ENCODE results near the gene WFS1. TPM values are rescaled to one million over a fixed set of nuclear protein-coding genes. Genes with fewer than 3 reads are reported as not detected.

The WFS1 gene
- total and polyA plus RNA-seq, 9 of the 15 experiments (the other 6 are each of a cell fraction or from before 2014, with no cell fraction given) = 0.01 to 0.29 (median 0.03) TPM; not detected in 5

DNA sequence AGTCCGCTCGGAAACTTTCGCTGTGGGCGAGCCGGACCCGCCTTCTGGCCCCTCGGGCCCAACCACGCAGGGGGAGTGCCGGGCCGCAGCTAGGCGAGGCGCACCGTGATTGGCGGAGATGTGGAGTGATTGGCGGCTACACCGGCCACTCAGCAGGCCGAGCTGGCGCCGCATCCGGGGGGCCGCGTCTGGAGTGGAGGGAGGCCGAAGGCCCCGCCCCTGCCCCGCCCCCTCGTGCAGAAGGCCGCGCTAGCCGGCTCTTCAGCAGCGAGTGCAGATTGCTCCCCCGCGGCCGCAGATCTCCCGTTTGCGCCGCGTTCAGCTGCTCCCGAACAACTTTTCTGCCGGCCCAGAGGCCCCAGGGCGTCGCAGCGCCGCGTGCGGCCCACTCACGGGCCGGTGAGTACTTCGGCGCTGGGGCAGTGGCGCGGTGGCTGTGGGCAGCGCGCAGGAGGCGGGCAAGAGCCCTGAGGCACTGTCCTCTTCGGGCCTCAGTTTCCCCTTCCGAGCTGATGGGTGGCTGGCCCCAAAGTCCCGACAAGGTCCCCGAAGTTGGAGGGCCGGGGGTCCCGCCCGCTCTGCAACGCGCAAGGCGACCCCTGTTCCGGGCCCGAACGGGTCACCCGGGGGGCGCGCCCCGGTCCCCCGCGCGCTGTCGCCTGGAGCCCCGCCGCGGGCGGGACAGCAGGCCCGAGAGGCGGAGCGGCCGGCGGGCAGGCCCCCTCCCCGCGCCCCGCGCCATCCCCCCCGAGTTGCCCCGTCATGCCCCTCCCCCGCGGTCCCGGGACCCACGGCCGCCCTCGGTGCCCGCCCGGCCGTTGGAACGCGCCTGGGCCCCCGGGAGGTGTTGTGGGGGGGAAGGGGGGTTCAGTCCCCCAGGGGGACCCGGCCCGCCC is at the start of gene WFS1 (continued):
- TF ChIP-seq THRA (IDR thresholded peaks at IDR 0.05) (no peak), MBD2 (IDR thresholded peaks at IDR 0.05; ENCODE audit: borderline replicate concordance, low read depth) (peak; percentile 78), MYBL2 (IDR thresholded peaks at IDR 0.05; ENCODE audit: low read depth) (no peak), MYBL2 (CRISPR knock-in tag; IDR thresholded peaks at IDR 0.05; ENCODE audit: borderline replicate concordance) (no peak), MYNN (IDR thresholded peaks at IDR 0.05) (no peak), MYNN (CRISPR knock-in tag; IDR thresholded peaks at IDR 0.05) (no peak), POLR2H (tag; IDR thresholded peaks at IDR 0.05; ENCODE audit: low read depth) (no peak), PBX2 (CRISPR knock-in tag; IDR thresholded peaks at IDR 0.05; ENCODE audit: low read depth) (peak; percentile 88), PBX2 (tag; conservative IDR thresholded peaks at IDR 0.05; ENCODE audit: low read depth) (peak; percentile 82), FOS (IDR thresholded peaks at IDR 0.05; ENCODE audit: extremely low read depth, insufficient read length) (peak; percentile 88), NEUROD1 (IDR thresholded peaks at IDR 0.05; ENCODE audit: borderline replicate concordance, low read depth, low read length, partially characterized antibody) (peak; percentile 56), ZNF212 (CRISPR knock-in tag; IDR thresholded peaks at IDR 0.05) (no peak), ZNF121 (CRISPR knock-in tag; conservative IDR thresholded peaks at IDR 0.05) (no peak), FOXM1 (IDR thresholded peaks at IDR 0.05; ENCODE audit: low read depth) (no peak), FOXM1 (CRISPR knock-in tag; IDR thresholded peaks at IDR 0.05; ENCODE audit: low read depth) (no peak)
- TF ChIP-seq, protein P1, sequence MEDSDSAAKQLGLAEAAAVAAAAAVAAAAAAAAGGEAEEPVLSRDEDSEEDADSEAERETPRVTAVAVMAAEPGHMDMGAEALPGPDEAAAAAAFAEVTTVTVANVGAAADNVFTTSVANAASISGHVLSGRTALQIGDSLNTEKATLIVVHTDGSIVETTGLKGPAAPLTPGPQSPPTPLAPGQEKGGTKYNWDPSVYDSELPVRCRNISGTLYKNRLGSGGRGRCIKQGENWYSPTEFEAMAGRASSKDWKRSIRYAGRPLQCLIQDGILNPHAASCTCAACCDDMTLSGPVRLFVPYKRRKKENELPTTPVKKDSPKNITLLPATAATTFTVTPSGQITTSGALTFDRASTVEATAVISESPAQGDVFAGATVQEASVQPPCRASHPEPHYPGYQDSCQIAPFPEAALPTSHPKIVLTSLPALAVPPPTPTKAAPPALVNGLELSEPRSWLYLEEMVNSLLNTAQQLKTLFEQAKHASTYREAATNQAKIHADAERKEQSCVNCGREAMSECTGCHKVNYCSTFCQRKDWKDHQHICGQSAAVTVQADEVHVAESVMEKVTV (CRISPR knock-in tag; IDR thresholded peaks at IDR 0.05) = peak; percentile 78
- TF ChIP-seq, protein P2, sequence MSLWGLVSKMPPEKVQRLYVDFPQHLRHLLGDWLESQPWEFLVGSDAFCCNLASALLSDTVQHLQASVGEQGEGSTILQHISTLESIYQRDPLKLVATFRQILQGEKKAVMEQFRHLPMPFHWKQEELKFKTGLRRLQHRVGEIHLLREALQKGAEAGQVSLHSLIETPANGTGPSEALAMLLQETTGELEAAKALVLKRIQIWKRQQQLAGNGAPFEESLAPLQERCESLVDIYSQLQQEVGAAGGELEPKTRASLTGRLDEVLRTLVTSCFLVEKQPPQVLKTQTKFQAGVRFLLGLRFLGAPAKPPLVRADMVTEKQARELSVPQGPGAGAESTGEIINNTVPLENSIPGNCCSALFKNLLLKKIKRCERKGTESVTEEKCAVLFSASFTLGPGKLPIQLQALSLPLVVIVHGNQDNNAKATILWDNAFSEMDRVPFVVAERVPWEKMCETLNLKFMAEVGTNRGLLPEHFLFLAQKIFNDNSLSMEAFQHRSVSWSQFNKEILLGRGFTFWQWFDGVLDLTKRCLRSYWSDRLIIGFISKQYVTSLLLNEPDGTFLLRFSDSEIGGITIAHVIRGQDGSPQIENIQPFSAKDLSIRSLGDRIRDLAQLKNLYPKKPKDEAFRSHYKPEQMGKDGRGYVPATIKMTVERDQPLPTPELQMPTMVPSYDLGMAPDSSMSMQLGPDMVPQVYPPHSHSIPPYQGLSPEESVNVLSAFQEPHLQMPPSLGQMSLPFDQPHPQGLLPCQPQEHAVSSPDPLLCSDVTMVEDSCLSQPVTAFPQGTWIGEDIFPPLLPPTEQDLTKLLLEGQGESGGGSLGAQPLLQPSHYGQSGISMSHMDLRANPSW (CRISPR knock-in tag; IDR thresholded peaks at IDR 0.05) = no peak
- TF ChIP-seq, protein P3, sequence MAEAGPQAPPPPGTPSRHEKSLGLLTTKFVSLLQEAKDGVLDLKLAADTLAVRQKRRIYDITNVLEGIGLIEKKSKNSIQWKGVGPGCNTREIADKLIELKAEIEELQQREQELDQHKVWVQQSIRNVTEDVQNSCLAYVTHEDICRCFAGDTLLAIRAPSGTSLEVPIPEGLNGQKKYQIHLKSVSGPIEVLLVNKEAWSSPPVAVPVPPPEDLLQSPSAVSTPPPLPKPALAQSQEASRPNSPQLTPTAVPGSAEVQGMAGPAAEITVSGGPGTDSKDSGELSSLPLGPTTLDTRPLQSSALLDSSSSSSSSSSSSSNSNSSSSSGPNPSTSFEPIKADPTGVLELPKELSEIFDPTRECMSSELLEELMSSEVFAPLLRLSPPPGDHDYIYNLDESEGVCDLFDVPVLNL (CRISPR knock-in tag; IDR thresholded peaks at IDR 0.05; ENCODE audit: low read depth) = no peak

Measured in K562 (cell line).